ENCODE results near the gene RAB4A. TPM values are rescaled to one million over a fixed set of nuclear protein-coding genes. Genes with fewer than 3 reads are reported as not detected.
A peak's percentile ranks its signal among the peaks of the same experiment; 100 is the strongest.

RAB4A gene
- total and polyA plus RNA-seq, 9 of the 15 experiments (the other 6 are each of a cell fraction or from before 2014, with no cell fraction given), result 8.3 to 61.0 (median 26.7) TPM

GRCh38 chr1:229341774-229342655, 71.1 kb downstream of the RAB4A start (continued):
- TF ChIP-seq SAFB (IDR thresholded peaks at IDR 0.05; ENCODE audit: borderline replicate concordance, low read depth, low read length), result no peak
- no peak for TF ChIP-seq ZNF175 (CRISPR knock-in tag; IDR thresholded peaks at IDR 0.05; ENCODE audit: low read depth)
- no peak for TF ChIP-seq BCLAF1 (IDR thresholded peaks at IDR 0.05; ENCODE audit: borderline replicate concordance in 1 of 2, control insufficient read depth in 1 of 2, low read depth in 2 of 2, low read length in 1 of 2)
- TF ChIP-seq PURB (CRISPR knock-in tag; IDR thresholded peaks at IDR 0.05; ENCODE audit: low read depth), result no peak
- no peak for TF ChIP-seq SRF (CRISPR knock-in tag; IDR thresholded peaks at IDR 0.05)
- TF ChIP-seq RBM15 (IDR thresholded peaks at IDR 0.05; ENCODE audit: insufficient read depth, low read length), result no peak
- no peak for TF ChIP-seq TCFL5 (CRISPR knock-in tag; conservative IDR thresholded peaks at IDR 0.05)
- TF ChIP-seq NFXL1 (CRISPR knock-in tag; IDR thresholded peaks at IDR 0.05), result no peak
- TF ChIP-seq MAFF (IDR thresholded peaks at IDR 0.05; ENCODE audit: low read length), result no peak
- no peak for TF ChIP-seq ZNF444 (CRISPR knock-in tag; IDR thresholded peaks at IDR 0.05)
- TF ChIP-seq ZC3H8 (IDR thresholded peaks at IDR 0.05), result no peak
- TF ChIP-seq CHCHD3 (CRISPR knock-in tag; IDR thresholded peaks at IDR 0.05), result no peak
- no peak for TF ChIP-seq ESRRB (CRISPR knock-in tag; IDR thresholded peaks at IDR 0.05; ENCODE audit: borderline replicate concordance)
- no peak for TF ChIP-seq ETS2 (tag; IDR thresholded peaks at IDR 0.05; ENCODE audit: borderline replicate concordance, poor library complexity, severe bottlenecking)
- no peak for TF ChIP-seq ZNF124 (CRISPR knock-in tag; IDR thresholded peaks at IDR 0.05)
- no peak for TF ChIP-seq ELK1 (CRISPR knock-in tag; IDR thresholded peaks at IDR 0.05)
- no peak; the same call in 1 of the 2 replicates for TF ChIP-seq FOXP4 (CRISPR knock-in tag; IDR thresholded peaks at IDR 0.05; ENCODE audit: borderline replicate concordance)
- TF ChIP-seq HMG20B (CRISPR knock-in tag; IDR thresholded peaks at IDR 0.05), result no peak
- TF ChIP-seq TBP (optimal IDR thresholded peaks at IDR 0.05; ENCODE audit: low read depth, low read length), result peak; percentile 60
- TF ChIP-seq ARID1B (IDR thresholded peaks at IDR 0.05), result no peak
- peak; percentile 21 for TF ChIP-seq CTBP1 (IDR thresholded peaks at IDR 0.05; ENCODE audit: borderline replicate concordance)
- TF ChIP-seq NR1H2 (CRISPR knock-in tag; IDR thresholded peaks at IDR 0.05), result no peak
- TF ChIP-seq MCM3 (IDR thresholded peaks at IDR 0.05), result no peak
- TF ChIP-seq ZEB2 (IDR thresholded peaks at IDR 0.05), result no peak
